AG04450 (cell line): ENCODE data around the gene DMBX1. TPM values are rescaled to one million over a fixed set of nuclear protein-coding genes. Genes with fewer than 3 reads are reported as not detected.

Experiments
- CTCF ChIA-PET: fragments of 300-600, 350-600 bp; formaldehyde crosslinking; extraction: SDS; loops from one replicate; lab custom pipeline; 2022; ENCODE audit warnings: antibody characterized with exemption, inconsistent platforms; lab: Charles Lee
- POLR2A ChIA-PET: fragments of 350-600 bp; formaldehyde crosslinking; extraction: SDS; loops from one replicate; lab custom pipeline; 2021; ENCODE audit warnings: antibody characterized with exemption, inconsistent platforms; lab: Yijun Ruan, JAX
- DNase-seq: peaks from one replicate; pipeline ENCODE4 v3.0.0-alpha.2; 2011; ENCODE audit warnings: low read depth, low spot score
- H3K27ac ChIP-seq: one replicate; pipeline ENCODE4 v1.5.1; 2012; ENCODE audit warnings: low read depth, low read length, control low read depth
- H3K27me3 ChIP-seq: one replicate; pipeline ENCODE4 v1.6.0; 2012; ENCODE audit warnings: low read length; ENCODE audit not compliant: control insufficient read depth, insufficient read depth
- H3K4me3 ChIP-seq: 2 replicates; pipeline ENCODE4 v1.5.1; 2011; ENCODE audit warnings: mild to moderate bottlenecking, low read depth, low read length, control low read depth
- H3K9me3 ChIP-seq: 2 replicates; pipeline ENCODE4 v1.5.1; 2012; ENCODE audit warnings: low read length; ENCODE audit not compliant: control insufficient read depth, insufficient read depth
- CTCF ChIP-seq: IDR thresholded peaks from 2 replicates; pipeline ENCODE4 v1.5.1; 2011; ENCODE audit warnings: low read depth, low read length, control low read depth, inconsistent platforms
- polyA plus RNA-seq: library from polyadenylated mRNA; depleted of rRNA; stranded (reverse); fragments of >200 nt; gene quantifications from 2 replicates; pipeline ENCODE4 v1.2.3, GENCODE V29; 2011

The DMBX1 gene
- polyA plus RNA-seq, 1 experiment: not detected

- no peaks in the 10 kb centered on the region; the same call in 1 of the 2 replicates for H3K9me3 ChIP-seq
- CTCF ChIA-PET: interaction anchor here (1.3 to 1.8 kb wide), 2 partner anchors 12 to 74 kb away, joined by 4 to 5 read pairs; no protein-coding TSS in a partner anchor
- peaks cover 67% of the 10 kb centered on the region for H3K27me3 ChIP-seq
- POLR2A ChIA-PET: no interaction called here
- no peak overlapping the region for H3K27ac ChIP-seq
- DNase-seq: no peak
- no peak for TF ChIP-seq CTCF
- H3K4me3 ChIP-seq: no peak overlapping the region
These were observed 36.2 kb upstream of the DMBX1 start for GRCh38 chr1:46453449-46453848.

- no peak overlapping the region for H3K4me3 ChIP-seq
- no peak for DNase-seq
- H3K27me3 ChIP-seq: peaks cover 65% of the 10 kb centered on the region
These were observed 33.7 kb upstream of the DMBX1 start for GRCh38 chr1:46455951-46456350.

GRCh38 chr1:46456411-46456963 lies 33.1 kb upstream of the DMBX1 start:
- no peak overlapping the region for H3K4me3 ChIP-seq
- H3K27me3 ChIP-seq: peaks cover 65% of the 10 kb centered on the region
- H3K27ac ChIP-seq: no peak overlapping the region
- no peaks in the 10 kb centered on the region for H3K9me3 ChIP-seq
- CTCF ChIA-PET: interaction anchor here (1.1 kb wide), 1 partner anchor 10 kb away, joined by 4 read pairs; no protein-coding TSS in a partner anchor
- POLR2A ChIA-PET: no interaction called here
- DNase-seq: no peak
- no peak for TF ChIP-seq CTCF

More at GRCh38 chr1:46455951-46456350, 33.7 kb upstream of the DMBX1 start:
- ChIA-PET POLR2A (no interaction called here), CTCF (interaction anchor here (1.1 kb wide), 1 partner anchor 9 kb away, joined by 4 read pairs; no protein-coding TSS in a partner anchor)
- H3K27ac ChIP-seq: no peak overlapping the region
- TF ChIP-seq CTCF: no peak
- no peaks in the 10 kb centered on the region for H3K9me3 ChIP-seq

- Histone ChIP-seq H3K9me3 (no peaks in the 10 kb centered on the region), H3K4me3 (no peak overlapping the region), H3K27me3 (peaks cover 68% of the 10 kb centered on the region), H3K27ac (no peak overlapping the region)
- TF ChIP-seq CTCF: no peak
- DNase-seq: no peak
- CTCF ChIA-PET: interaction anchor here (2.3 kb wide), 1 partner anchor 10 kb away, joined by 14 read pairs; no protein-coding TSS in a partner anchor
- POLR2A ChIA-PET: no interaction called here
These were observed 32.5 kb upstream of the DMBX1 start for GRCh38 chr1:46457178-46457577.

- peaks cover 67% of the 10 kb centered on the region for H3K27me3 ChIP-seq
- no peak overlapping the region for H3K4me3 ChIP-seq
- TF ChIP-seq CTCF: no peak
- no peak for DNase-seq
- H3K27ac ChIP-seq: no peak overlapping the region
- no peaks in the 10 kb centered on the region for H3K9me3 ChIP-seq
- ChIA-PET CTCF (interaction anchor here (1.3 to 2.3 kb wide), 2 partner anchors 11 to 13 kb away, joined by 3 to 14 read pairs; no protein-coding TSS in a partner anchor), POLR2A (no interaction called here)
These were observed 31.4 kb upstream of the DMBX1 start for GRCh38 chr1:46458190-46458589.
